NCI-H446 treated with DMSO at 0.1 percent for 48 hours (cell line): Measurements from ENCODE around the gene TSPAN33.
"Not testable (repeated sequence)": the region's sequence is repeated elsewhere in the genome, so short reads cannot be mapped to it uniquely, and the experiment has no call there.

Experiments used
- DNase-seq: peaks from one replicate; lab custom pipeline; 2025; lab: John Stamatoyannopoulos, UW

The TSPAN33 gene

DNA sequence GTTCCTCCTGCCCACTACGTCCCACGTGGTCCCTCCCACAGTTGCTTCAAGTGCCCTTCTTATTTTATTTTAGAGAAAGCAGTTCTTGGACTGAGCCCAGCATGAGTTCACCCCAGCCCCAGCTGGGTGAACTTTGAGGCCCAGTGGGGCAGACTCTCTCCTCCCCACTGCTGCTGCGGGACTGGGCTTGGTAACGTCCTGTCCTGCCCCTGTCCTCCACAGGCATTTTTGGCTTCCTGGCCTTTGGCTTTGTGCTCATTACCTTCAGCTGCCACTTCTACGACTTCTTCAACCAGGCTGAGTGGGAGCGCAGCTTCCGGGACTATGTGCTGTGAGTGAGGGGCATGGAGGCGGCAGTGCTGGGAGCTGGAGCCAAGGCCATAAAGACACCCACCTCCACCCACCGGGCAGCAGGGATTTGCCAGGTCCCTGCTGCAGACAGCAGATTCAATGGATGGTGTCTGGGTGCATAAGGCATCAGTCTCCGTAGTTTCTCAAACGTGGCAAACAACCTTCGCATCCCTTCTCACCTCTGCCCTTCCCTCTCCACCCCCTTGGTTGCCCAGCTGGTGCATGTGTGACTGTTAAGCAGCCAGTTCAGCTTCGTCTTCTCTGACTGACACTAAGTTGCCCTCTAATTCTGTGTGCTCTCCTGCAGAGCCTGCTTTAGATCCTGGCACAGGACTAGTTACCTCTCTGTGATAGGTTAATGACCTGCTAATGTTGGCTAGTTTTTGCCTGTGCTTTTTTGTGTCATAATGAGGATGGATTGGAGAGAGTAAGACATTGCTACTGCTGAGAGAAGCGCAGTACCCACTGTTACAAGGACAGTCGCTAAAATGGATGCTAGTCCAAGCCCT is 64.8 kb downstream of the TSPAN33 start:
- no peak for DNase-seq

DNA sequence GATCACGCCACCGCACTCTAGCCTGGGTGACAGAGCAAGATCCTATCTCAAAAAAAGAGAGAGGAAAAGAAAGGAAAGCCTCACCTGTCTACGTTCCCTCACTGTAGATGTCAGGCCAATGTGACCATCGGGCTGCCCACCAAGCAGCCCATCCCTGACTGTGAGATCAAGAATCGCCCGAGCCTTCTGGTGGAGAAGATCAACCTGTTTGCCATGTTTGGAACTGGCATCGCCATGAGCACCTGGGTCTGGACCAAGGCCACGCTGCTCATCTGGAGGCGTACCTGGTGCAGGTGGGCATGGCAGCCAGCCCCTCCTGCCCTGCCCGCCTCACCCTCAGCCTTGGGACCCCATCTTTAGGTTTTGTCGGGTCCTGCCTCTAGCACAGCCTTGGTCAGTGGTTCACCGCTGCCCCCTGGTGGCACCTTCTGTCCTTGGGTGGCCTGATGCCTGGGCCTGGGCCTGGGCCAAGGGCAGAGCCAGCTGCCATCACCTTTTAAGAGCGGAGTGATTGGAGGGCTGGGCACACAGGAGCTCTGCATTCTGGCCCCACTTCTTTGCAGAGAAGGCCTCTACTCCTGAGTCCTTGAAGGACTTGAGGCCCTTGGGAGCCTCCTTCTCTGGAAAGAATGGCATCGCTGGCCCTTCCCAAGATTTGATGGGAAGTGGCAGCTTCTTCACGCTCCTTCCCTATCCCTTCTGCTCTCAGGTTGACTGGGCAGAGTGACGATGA is 65.9 kb downstream of the TSPAN33 start:
- DNase-seq: no peak

DNA sequence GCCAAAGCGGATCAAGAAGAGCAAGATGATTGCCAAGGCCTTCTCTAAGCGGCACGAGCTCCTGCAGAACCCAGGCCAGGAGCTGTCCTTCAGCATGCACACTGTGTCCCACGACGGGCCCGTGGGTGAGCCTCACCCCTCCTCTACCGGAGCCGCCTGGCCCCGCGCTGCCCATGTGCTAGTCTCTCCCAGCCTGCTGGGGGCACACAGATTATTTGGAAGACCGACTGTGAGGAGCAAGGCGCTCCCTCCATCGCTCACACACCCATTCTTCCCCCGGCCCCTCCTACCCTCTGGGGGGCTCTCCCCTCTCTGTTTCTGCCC is 66.4 kb downstream of the TSPAN33 start:
- DNase-seq: no peak

DNA sequence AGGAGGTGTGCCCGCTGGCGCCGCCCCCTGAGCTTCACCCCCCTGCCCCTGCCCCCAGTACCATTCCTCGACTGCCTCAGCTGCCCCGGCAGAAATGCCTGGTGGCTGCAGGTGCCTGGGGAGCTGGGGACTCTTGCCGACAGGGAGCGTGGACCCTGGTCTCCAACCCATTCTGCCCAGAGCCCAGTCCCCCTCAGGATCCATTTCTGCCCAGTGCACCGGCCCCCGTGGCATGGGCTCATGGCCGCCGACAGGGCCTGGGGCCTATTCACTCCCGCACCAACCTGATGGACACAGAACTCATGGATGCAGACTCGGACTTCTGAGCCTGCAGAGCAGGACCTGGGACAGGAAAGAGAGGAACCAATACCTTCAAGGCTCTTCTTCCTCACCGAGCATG is 67.6 kb downstream of the TSPAN33 start:
- DNase-seq: no peak

DNA sequence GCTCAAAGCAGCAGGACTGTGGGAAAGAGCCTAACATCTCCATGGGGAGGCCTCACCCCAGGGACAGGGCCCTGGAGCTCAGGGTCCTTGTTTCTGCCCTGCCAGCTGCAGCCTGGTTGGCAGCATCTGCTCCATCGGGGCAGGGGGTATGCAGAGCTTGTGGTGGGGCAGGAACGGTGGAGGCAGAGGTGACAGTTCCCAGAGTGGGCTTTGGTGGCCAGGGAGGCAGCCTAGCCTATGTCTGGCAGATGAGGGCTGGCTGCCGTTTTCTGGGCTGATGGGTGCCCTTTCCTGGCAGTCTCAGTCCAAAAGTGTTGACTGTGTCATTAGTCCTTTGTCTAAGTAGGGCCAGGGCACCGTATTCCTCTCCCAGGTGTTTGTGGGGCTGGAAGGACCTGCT is 68.1 kb downstream of the TSPAN33 start:
- no peak for DNase-seq

DNA sequence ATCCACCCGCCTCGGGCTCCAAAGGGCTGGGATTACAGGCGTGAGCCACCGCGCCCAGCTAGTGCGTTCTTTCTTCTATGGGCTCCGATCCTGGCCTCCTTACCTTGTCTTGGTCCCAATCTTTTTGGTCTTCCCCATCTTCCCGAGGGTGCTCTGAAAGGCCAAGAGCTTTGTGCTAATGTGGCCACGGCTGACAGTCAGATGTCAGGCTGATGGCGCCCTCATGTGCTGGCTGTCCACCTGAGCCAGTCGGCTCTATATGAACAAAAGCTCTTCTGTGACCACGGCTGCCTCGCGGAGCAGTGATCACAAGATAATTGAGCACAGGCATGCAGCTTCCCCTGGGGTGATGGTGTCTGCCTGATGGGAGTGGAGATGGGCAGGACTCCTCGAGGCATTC is 69.3 kb downstream of the TSPAN33 start:
- no peak for DNase-seq

DNA sequence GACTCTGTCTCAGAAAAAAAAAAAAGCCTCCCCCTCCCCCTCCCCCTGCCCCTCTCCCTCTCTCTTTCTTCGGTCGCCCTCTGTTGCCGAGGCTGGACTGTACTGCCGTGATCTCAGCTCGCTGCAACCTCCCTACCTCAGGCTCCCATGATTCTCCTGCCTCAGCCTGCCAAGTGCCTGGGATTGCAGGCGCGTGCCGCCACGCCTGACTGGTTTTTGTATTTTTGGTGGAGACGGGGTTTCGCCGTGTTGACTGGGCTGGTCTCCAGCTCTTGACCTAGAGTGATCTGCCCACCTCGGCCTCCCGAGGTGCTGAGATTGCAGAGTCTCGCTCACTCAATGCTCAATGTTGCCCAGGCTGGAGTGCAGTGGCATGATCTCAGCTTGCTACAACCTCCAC is 71.2 kb downstream of the TSPAN33 start:
- DNase-seq: not testable (repeated sequence)

DNA sequence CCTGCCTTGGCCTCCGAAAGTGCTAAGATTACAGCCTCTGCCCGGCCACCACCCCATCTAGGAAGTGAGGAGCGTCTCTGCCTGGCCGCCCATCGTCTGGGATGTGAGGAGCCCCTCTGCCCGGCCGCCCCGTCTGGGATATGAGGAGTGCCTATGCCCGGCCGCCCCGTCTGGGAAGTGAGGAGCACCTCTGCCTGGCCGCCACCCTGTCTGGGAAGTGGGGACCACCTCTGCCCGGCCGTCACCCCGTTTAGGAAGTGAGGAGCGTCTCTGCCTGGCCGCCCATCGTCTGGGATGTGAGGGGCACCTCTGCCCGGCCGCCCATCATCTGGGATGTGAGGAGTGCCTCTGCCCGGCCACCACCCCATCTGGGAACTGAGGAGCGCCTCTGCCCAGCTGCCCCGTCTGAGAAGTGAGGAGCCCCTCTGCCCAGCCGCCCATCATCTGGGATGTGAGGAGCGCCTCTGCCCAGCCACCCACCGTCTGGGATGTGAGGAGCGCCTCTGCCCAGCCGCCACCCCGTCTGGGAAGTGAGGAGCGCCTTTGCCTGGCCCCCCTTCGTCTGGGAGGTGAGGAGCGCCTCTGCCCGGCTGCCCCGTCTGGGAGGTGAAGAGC is 71.7 kb downstream of the TSPAN33 start:
- not testable (repeated sequence) for DNase-seq

DNA sequence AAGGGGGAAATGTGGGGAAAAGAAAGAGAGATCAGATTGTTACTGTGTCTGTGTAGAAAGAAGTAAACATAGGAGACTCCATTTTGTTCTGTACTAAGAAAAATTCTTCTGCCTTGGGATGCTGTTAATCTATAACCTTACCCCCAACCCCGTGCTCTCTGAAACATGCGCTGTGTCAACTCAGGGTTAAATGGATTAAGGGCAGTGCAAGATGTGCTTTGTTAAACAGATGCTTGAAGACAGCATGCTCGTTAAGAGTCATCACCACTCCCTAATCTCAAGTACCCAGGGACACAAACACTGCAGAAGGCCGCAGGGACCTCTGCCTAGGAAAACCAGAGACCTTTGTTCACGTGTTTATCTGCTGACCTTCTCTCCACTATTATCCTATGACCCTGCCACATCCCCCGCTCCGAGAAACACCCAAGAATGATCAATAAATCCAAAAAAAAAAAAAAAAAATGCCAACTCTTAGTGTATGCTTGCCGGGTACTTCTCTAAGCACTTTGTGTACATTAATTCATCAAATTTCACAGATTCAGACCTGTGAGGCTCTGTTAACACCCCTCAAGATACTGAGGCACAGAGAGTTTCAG is 72.4 kb downstream of the TSPAN33 start:
- DNase-seq: not testable (repeated sequence)

DNA sequence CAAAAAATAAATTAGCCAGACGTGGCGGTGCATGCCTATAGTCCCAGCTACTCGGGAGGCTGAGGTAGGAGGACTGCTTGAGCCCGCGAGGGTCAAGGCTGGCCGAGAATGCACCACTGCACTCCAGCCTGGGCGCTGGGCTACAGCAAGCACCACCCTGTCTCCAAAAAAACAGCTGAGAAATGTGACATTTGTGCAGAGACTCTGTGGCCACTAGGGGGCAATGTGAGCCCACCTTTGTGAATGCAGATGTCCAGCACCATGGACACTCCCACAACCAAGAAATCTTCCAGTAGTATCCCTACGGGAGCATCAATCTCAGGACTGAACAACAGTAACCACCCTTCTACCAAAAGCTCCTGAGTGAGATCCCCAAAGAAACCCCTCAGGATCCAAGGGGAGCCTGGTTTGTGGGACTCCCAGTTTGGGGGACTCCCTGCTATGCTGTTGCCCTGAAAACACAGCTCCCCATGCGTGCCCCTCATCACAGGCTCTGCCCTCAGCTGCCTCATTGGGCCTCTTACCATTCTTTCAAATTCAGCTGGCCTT is 74.1 kb downstream of the TSPAN33 start:
- peak; percentile 9 for DNase-seq

DNA sequence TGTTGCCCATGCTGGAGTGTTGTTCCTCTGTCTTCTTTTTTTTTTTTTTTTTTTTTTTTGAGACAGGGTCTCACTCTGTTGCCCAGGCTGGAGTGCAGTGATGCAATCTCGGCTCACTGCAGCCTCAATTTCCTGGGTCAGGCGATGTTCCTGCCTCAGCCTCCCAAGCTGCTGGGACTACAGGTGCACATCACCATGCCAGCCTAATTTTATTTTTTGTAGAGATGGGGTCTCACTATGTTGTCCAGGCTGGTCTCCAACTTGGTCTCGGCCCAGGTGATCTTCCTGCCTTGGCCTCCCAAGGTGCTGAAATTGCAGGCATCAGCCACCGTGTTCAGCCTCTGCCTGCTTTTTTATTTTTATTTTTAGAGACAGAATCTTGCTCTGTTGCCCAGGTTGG is 74.7 kb downstream of the TSPAN33 start:
- DNase-seq: not testable (repeated sequence)
